SK-N-SH (cell line): ENCODE data around the gene CD2AP. TPM values are rescaled to one million over a fixed set of nuclear protein-coding genes. Genes with fewer than 3 reads are reported as not detected.

Experiments
- CTCF ChIA-PET: fragments of 300-600, 350-600 bp; formaldehyde crosslinking; extraction: SDS; loops from one replicate; lab custom pipeline; 2021; lab: Yijun Ruan, JAX
- POLR2A ChIA-PET: fragments of 350-600 bp; sonication (Branson Sonifier 250); formaldehyde crosslinking; extraction: SDS; loops from one replicate; lab custom pipeline; 2020; ENCODE audit warnings: antibody characterized with exemption, inconsistent platforms; lab: Yijun Ruan, JAX
- DNase-seq: peaks from one replicate; pipeline ENCODE4 v3.0.0; 2012
- H2AFZ ChIP-seq: fragments of 200-600 bp; sonication (generic); 2 replicates; pipeline ENCODE4 v1.8.1; 2016; ENCODE audit warnings: antibody characterized with exemption, mild to moderate bottlenecking, low read depth
- H3F3A ChIP-seq: fragments of 200-600 bp; sonication (generic); replicated peaks from 2 replicates; pipeline ENCODE3; 2016; ENCODE audit warnings: antibody characterized with exemption, mild to moderate bottlenecking; ENCODE audit not compliant: insufficient read depth
- H3K27ac ChIP-seq, 2 experiments: fragments of 200-500 bp in 1 of 2; fragments of 200-600 bp in 1 of 2; sonication (Bioruptor generic) in 1 of 2; sonication (generic), shearing (Covaris generic) in 1 of 2; 2 replicates each; pipeline versions ENCODE4 v1.5.1 to v1.6.1; 2014 to 2016; ENCODE audit warnings: low read depth in 2 of 2, inconsistent platforms in 1 of 2, low read length in 1 of 2, mild to moderate bottlenecking in 1 of 2, mixed read lengths in 1 of 2
- H3K27me3 ChIP-seq: fragments of 200-600 bp; sonication (generic), shearing (Covaris generic); 2 replicates; pipeline ENCODE4 v1.6.1; 2016; ENCODE audit warnings: mixed run types; ENCODE audit not compliant: insufficient read depth
- H3K36me3 ChIP-seq, 2 experiments: fragments of 200-500 bp in 1 of 2; fragments of 200-600 bp in 1 of 2; sonication (Bioruptor generic) in 1 of 2; sonication (generic) in 1 of 2; replicated peaks in 1 of 2; 2 replicates each; pipeline versions ENCODE3 to v1.5.1; 2014 to 2016; ENCODE audit warnings: low read length in 1 of 2, mild to moderate bottlenecking in 1 of 2; ENCODE audit not compliant: insufficient read depth in 2 of 2, control insufficient read depth in 1 of 2
- H3K4me1 ChIP-seq, 2 experiments: fragments of 200-500 bp in 1 of 2; fragments of 200-600 bp in 1 of 2; sonication (Bioruptor generic) in 1 of 2; sonication (generic), shearing (Covaris generic) in 1 of 2; 2 replicates each; pipeline versions ENCODE4 v1.5.1 to v1.6.1; 2014 to 2016; ENCODE audit warnings: low read depth in 1 of 2, low read length in 1 of 2, mixed run types in 1 of 2; ENCODE audit not compliant: insufficient read depth in 2 of 2, control insufficient read depth in 1 of 2
- H3K4me2 ChIP-seq: fragments of 200-600 bp; sonication (generic), shearing (Covaris generic); 2 replicates; pipeline ENCODE4 v1.6.1; 2017; ENCODE audit warnings: mixed run types
- H3K4me3 ChIP-seq, 2 experiments: fragments of 200-500 bp in 1 of 2; fragments of 200-600 bp in 1 of 2; sonication (Bioruptor generic) in 1 of 2; sonication (generic), shearing (Covaris generic) in 1 of 2; 2 replicates each; pipeline versions ENCODE4 v1.5.1 to v1.8.1; 2014 to 2016; ENCODE audit warnings: low read depth in 2 of 2, inconsistent platforms in 1 of 2, low read length in 1 of 2, mild to moderate bottlenecking in 1 of 2, mixed read lengths in 1 of 2, moderate library complexity in 1 of 2
- H3K79me2 ChIP-seq: fragments of 200-600 bp; sonication (generic); 2 replicates; pipeline ENCODE4 v1.8.1; 2017; ENCODE audit warnings: mild to moderate bottlenecking; ENCODE audit not compliant: insufficient read depth
- H3K9ac ChIP-seq: fragments of 200-600 bp; sonication (generic); 2 replicates; pipeline ENCODE4 v1.6.1; 2017; ENCODE audit warnings: mixed run types
- H3K9me2 ChIP-seq: fragments of 200-600 bp; sonication (generic); 2 replicates; pipeline ENCODE4 v1.6.1; 2017; ENCODE audit warnings: mixed run types
- H3K9me3 ChIP-seq: fragments of 200-600 bp; sonication (generic); 2 replicates; pipeline ENCODE4 v1.6.1; 2017; ENCODE audit warnings: mixed run types, mild to moderate bottlenecking, moderate library complexity
- H4K20me1 ChIP-seq: fragments of 200-600 bp; sonication (generic); 2 replicates; pipeline ENCODE4 v1.6.1; 2017; ENCODE audit warnings: mild to moderate bottlenecking, mixed run types; ENCODE audit not compliant: insufficient read depth
- CTCF ChIP-seq: fragments of 200-600 bp; sonication (generic); IDR thresholded peaks from 2 replicates; pipeline ENCODE4 v1.6.1; 2017; ENCODE audit warnings: antibody characterized with exemption, mild to moderate bottlenecking, moderate library complexity
- ELF1 ChIP-seq: IDR thresholded peaks from 2 replicates; pipeline ENCODE4 v1.4.0; 2012
- EP300 ChIP-seq, 2 experiments: IDR thresholded peaks; 2 replicates each; pipeline versions ENCODE4 v1.4.0 to v1.6.1; 2012; ENCODE audit warnings: borderline replicate concordance in 1 of 2, low read depth in 1 of 2, low read length in 1 of 2
- FOSL2 ChIP-seq: IDR thresholded peaks from 2 replicates; pipeline ENCODE4 v1.4.0; 2012; ENCODE audit warnings: low read depth, mild to moderate bottlenecking, moderate library complexity, borderline replicate concordance
- FOXJ3 ChIP-seq: sonication (generic); formaldehyde crosslinking; IDR thresholded peaks from 2 replicates; pipeline ENCODE4 v1.5.1; 2020; ENCODE audit warnings: mild to moderate bottlenecking, missing genetic modification reagents
- FOXM1 ChIP-seq: IDR thresholded peaks from 2 replicates; pipeline ENCODE4 v1.4.0; 2012; ENCODE audit warnings: low read depth, mild to moderate bottlenecking
- GABPA ChIP-seq: IDR thresholded peaks from 2 replicates; pipeline ENCODE4 v1.4.0; 2012; ENCODE audit warnings: low read depth, mild to moderate bottlenecking
- JUND ChIP-seq: IDR thresholded peaks from 2 replicates; pipeline ENCODE4 v1.4.0; 2012
- MEF2A ChIP-seq: IDR thresholded peaks from 2 replicates; pipeline ENCODE4 v1.4.0; 2012; ENCODE audit warnings: low read depth, borderline replicate concordance
- NFIC ChIP-seq: IDR thresholded peaks from 2 replicates; pipeline ENCODE4 v1.4.0; 2012; ENCODE audit warnings: borderline replicate concordance
- POLR2AphosphoS5 ChIP-seq: IDR thresholded peaks from 2 replicates; pipeline ENCODE4 v1.6.1; 2012; ENCODE audit warnings: low read depth, low read length
- RAD21 ChIP-seq: IDR thresholded peaks from 2 replicates; pipeline ENCODE4 v1.6.1; 2012; ENCODE audit warnings: mild to moderate bottlenecking, low read length
- RFX5 ChIP-seq: IDR thresholded peaks from 2 replicates; pipeline ENCODE4 v1.6.1; 2012; ENCODE audit warnings: mild to moderate bottlenecking, improper control_type of control experiment, low read length
- RXRA ChIP-seq: IDR thresholded peaks from 2 replicates; pipeline ENCODE4 v1.4.0; 2012; ENCODE audit warnings: low read depth, mild to moderate bottlenecking, borderline replicate concordance
- SMC3 ChIP-seq: IDR thresholded peaks from 2 replicates; pipeline ENCODE4 v1.6.1; 2012; ENCODE audit warnings: low read depth, low read length, improper control_type of control experiment
- TCF12 ChIP-seq: IDR thresholded peaks from 2 replicates; pipeline ENCODE4 v1.4.0; 2012
- TEAD4 ChIP-seq: IDR thresholded peaks from 2 replicates; pipeline ENCODE4 v1.4.0; 2012; ENCODE audit warnings: mild to moderate bottlenecking, borderline replicate concordance; ENCODE audit not compliant: insufficient read depth
- WGBS: methylation state at CpG from one replicate; pipeline ENCODE4 v1.1.6; 2017; ENCODE audit warnings: low lambda C conversion rate; 5-methylcytosine and 5-hydroxymethylcytosine counted together
- polyA plus RNA-seq, 3 experiments: library from polyadenylated mRNA; depleted of rRNA; stranded (reverse); fragments of >200 nt; gene quantifications; 2 replicates each; pipeline ENCODE4 v1.2.3, GENCODE V29; 2012
- TF ChIP-seq, protein P1 (sequence below): IDR thresholded peaks from 2 replicates; pipeline ENCODE4 v1.6.1; 2012; ENCODE audit warnings: mild to moderate bottlenecking, low read depth, low read length, moderate library complexity
- TF ChIP-seq, protein P2 (sequence below): fragments of 150-350 bp; IDR thresholded peaks from 2 replicates; pipeline ENCODE4 v1.6.1; 2017; ENCODE audit warnings: antibody characterized with exemption, low read length, low read depth, borderline replicate concordance

Gene CD2AP
- polyA plus RNA-seq, 1 of the 3 experiments (the other 2 are of a cell fraction), result 1.6 TPM

GRCh38 chr6:47655719-47656595 is 178.4 kb downstream of the CD2AP start:
- DNase-seq, result no peak
- Histone ChIP-seq H3K27ac (no peak overlapping the region), H3K27me3 (peaks cover 32% of the 10 kb centered on the region; the same call in 1 of the 2 replicates), H3K9me3 (no peaks in the 10 kb centered on the region), H3K9me2 (no peaks in the 10 kb centered on the region), H3K4me1 (no peaks in the 10 kb centered on the region), H3K36me3 (no peaks in the 10 kb centered on the region), H3K4me2 (no peak overlapping the region), H3K4me3 (no peak overlapping the region), H3K9ac (no peak overlapping the region), H2AFZ (no peak overlapping the region), H3K79me2 (no peaks in the 10 kb centered on the region), H3F3A (no peaks in the 10 kb centered on the region), H4K20me1 (no peaks in the 10 kb centered on the region)
- ChIA-PET CTCF (interaction anchor here (1.3 kb wide), 1 partner anchor 22 kb away, joined by 3 read pairs; no protein-coding TSS in a partner anchor), POLR2A (no interaction called here)
- TF ChIP-seq RAD21 (no peak), RXRA (no peak), SMC3 (no peak), GABPA (no peak), FOXM1 (no peak), NFIC (no peak)
- TF ChIP-seq, protein P1, sequence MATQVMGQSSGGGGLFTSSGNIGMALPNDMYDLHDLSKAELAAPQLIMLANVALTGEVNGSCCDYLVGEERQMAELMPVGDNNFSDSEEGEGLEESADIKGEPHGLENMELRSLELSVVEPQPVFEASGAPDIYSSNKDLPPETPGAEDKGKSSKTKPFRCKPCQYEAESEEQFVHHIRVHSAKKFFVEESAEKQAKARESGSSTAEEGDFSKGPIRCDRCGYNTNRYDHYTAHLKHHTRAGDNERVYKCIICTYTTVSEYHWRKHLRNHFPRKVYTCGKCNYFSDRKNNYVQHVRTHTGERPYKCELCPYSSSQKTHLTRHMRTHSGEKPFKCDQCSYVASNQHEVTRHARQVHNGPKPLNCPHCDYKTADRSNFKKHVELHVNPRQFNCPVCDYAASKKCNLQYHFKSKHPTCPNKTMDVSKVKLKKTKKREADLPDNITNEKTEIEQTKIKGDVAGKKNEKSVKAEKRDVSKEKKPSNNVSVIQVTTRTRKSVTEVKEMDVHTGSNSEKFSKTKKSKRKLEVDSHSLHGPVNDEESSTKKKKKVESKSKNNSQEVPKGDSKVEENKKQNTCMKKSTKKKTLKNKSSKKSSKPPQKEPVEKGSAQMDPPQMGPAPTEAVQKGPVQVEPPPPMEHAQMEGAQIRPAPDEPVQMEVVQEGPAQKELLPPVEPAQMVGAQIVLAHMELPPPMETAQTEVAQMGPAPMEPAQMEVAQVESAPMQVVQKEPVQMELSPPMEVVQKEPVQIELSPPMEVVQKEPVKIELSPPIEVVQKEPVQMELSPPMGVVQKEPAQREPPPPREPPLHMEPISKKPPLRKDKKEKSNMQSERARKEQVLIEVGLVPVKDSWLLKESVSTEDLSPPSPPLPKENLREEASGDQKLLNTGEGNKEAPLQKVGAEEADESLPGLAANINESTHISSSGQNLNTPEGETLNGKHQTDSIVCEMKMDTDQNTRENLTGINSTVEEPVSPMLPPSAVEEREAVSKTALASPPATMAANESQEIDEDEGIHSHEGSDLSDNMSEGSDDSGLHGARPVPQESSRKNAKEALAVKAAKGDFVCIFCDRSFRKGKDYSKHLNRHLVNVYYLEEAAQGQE, result no peak
- 6% methylated on average over 5 of the region's 7 CpGs for WGBS

DNA sequence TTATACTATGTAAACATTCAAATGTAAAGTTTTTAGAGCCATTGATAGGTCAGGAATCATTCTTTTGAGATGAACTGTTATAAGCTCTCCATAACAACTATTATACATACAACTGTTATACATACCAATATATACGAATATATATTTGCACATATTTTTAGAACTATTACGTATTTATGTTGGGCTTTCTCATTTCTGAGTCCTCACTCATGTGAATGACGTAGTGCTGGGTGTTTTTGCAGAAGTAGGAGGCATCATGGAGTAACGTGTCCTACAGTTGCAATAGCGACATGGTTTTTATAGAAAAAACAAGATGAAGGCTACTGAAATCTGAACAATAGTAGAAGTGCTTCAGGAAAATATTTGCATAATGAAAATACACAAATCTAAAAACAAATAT is 184.4 kb downstream of the CD2AP start:
- no peak for DNase-seq
- CTCF ChIA-PET, result no interaction called here
- no peaks in the 10 kb centered on the region for H4K20me1 ChIP-seq
- H3K27ac ChIP-seq, result no peak overlapping the region
- H2AFZ ChIP-seq, result no peak overlapping the region
- 16% methylated on average over 5 of the region's 5 CpGs for WGBS
- no peak overlapping the region for H3K9ac ChIP-seq
- no peaks in the 10 kb centered on the region for H3K36me3 ChIP-seq
- no peaks in the 10 kb centered on the region for H3F3A ChIP-seq
- TF ChIP-seq MEF2A (no peak), ELF1 (no peak), POLR2AphosphoS5 (no peak), EP300 (IDR thresholded peaks at IDR 0.05; ENCODE audit: borderline replicate concordance in 1 of 2, low read depth in 1 of 2, low read length in 1 of 2) (no peak), FOXM1 (no peak), RXRA (no peak), TCF12 (no peak), FOXJ3 (CRISPR knock-in tag) (no peak), CTCF (no peak), FOSL2 (no peak), RAD21 (no peak), TEAD4 (no peak), JUND (no peak), NFIC (no peak), RFX5 (no peak)
- TF ChIP-seq, protein P2, sequence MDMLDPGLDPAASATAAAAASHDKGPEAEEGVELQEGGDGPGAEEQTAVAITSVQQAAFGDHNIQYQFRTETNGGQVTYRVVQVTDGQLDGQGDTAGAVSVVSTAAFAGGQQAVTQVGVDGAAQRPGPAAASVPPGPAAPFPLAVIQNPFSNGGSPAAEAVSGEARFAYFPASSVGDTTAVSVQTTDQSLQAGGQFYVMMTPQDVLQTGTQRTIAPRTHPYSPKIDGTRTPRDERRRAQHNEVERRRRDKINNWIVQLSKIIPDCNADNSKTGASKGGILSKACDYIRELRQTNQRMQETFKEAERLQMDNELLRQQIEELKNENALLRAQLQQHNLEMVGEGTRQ, result no peak
- TF ChIP-seq, all 33 proteins: peak for 0
- peaks cover 37% of the 10 kb centered on the region; the same call in 1 of the 2 replicates for H3K27me3 ChIP-seq
- H3K4me1 ChIP-seq, result no peaks in the 10 kb centered on the region
- no peak overlapping the region for H3K4me3 ChIP-seq
- H3K79me2 ChIP-seq, result no peaks in the 10 kb centered on the region
- no peak overlapping the region for H3K4me2 ChIP-seq
- no peaks in the 10 kb centered on the region for H3K9me3 ChIP-seq
- H3K9me2 ChIP-seq, result no peaks in the 10 kb centered on the region
- POLR2A ChIA-PET, result no interaction called here
